Stomach smooth muscle (tissue), 2 donors: ENCODE measurements around the gene LONP2.

ENCODE experiments used
- H3K27ac ChIP-seq: one replicate; pipeline ENCODE4 v1.7.0; 2013; ENCODE audit warnings: mild to moderate bottlenecking, low read length, inconsistent platforms
- H3K27me3 ChIP-seq, 2 donors: one replicate each; pipeline ENCODE4 v1.7.0; 2013; ENCODE audit warnings: low read length in 2 of 2; ENCODE audit not compliant: insufficient read depth in 2 of 2, control insufficient read depth in 1 of 2
- H3K36me3 ChIP-seq, 2 donors: one replicate each; pipeline ENCODE4 v1.7.0; 2013; ENCODE audit warnings: low read length in 2 of 2; ENCODE audit not compliant: control insufficient read depth in 2 of 2, insufficient read depth in 2 of 2
- H3K4me1 ChIP-seq: one replicate; pipeline ENCODE4 v1.7.0; 2013; ENCODE audit warnings: low read length; ENCODE audit not compliant: control insufficient read depth, insufficient read depth
- H3K4me3 ChIP-seq, 2 donors: one replicate each; pipeline ENCODE4 v1.7.0; 2013; ENCODE audit warnings: low read length in 2 of 2
- H3K9ac ChIP-seq, 2 donors: one replicate each; pipeline ENCODE4 v1.7.0; 2013; ENCODE audit warnings: low read length in 2 of 2, mild to moderate bottlenecking in 1 of 2
- H3K9me3 ChIP-seq, 2 donors: one replicate each; pipeline ENCODE4 v1.7.0; 2013; ENCODE audit warnings: low read length in 2 of 2; ENCODE audit not compliant: control insufficient read depth in 2 of 2
- donor health status: healthy.
- donor health status: Pancreatic carcinoma.

Gene LONP2

DNA sequence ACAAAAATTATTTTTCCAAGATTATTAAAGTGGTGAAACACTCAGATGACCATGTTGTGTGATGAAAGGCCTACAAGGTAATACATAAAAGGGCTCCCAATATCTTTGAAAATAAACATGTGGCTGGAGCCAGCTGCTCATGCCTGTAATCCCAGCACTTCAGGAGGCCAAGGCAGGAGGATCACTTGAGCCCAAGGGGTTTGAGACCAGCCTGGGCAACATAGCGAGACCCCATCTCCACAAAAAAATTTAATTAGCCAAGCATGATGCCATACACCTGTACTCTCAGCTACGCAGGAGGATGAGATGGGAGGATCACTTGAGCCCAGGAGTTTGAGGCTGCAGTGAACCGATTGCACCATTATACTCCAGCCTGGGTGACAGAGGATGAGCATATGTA, 114.3 kb downstream of the LONP2 start:
- no peak overlapping the region for H3K4me3 ChIP-seq
- no peak overlapping the region for H3K27ac ChIP-seq
- H3K9ac ChIP-seq: no peak overlapping the region
- H3K9me3 ChIP-seq: no peaks in the 10 kb centered on the region
- H3K4me1 ChIP-seq: peaks cover 5% of the 10 kb centered on the region
- no peaks in the 10 kb centered on the region for H3K27me3 ChIP-seq
- peaks cover 0 to 13% of the 10 kb centered on the region in 2 donors for H3K36me3 ChIP-seq

DNA sequence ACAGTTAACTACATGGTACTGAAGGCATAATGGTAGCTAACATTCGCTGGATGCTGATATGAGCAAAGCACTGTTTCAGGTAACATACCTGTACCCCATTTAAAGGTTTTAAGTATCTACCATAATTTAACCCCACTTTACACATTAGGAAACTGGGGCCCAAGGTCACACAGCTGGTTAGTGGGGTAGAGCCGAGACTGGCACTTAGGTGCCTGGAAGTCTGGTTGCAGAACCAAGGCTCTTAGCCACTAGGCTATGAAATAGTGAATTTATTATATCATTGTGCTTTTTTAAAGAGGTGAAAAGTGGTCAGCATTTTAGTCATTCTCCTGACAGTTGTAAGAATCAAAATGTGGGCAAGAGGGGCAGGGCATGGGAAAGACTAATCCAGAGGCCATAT, 115.9 kb downstream of the LONP2 start:
- peaks cover 7% of the 10 kb centered on the region for H3K4me1 ChIP-seq
- no peak overlapping the region for H3K9ac ChIP-seq
- no peaks in the 10 kb centered on the region for H3K9me3 ChIP-seq
- H3K36me3 ChIP-seq: peaks cover 0 to 12% of the 10 kb centered on the region in 2 donors
- no peak overlapping the region for H3K4me3 ChIP-seq
- no peak overlapping the region for H3K27ac ChIP-seq
- no peaks in the 10 kb centered on the region for H3K27me3 ChIP-seq

DNA sequence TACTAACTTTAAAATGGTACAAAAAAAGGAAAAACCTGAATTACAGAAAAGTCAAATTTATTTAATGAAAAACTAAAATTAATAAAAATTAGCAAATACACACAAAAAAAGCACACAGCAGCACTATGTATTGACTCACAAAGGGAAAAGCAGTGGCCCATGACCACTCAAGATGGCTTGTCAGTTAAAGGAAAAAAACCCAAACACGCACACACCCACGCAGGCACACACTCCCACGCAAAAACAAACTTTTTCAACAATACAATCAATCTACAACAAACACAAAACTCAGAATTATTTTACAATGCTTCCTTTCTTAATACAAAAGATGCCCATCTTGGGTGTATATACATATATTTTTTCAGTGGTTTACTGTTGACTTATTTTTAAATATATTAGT, 116.9 kb downstream of the LONP2 start:
- Histone ChIP-seq H3K9ac (no peak overlapping the region), H3K9me3 (no peaks in the 10 kb centered on the region), H3K36me3 (peaks cover 0 to 10% of the 10 kb centered on the region in 2 donors), H3K4me1 (peaks cover 15% of the 10 kb centered on the region), H3K27me3 (no peaks in the 10 kb centered on the region), H3K27ac (no peak overlapping the region), H3K4me3 (no peak overlapping the region)

DNA sequence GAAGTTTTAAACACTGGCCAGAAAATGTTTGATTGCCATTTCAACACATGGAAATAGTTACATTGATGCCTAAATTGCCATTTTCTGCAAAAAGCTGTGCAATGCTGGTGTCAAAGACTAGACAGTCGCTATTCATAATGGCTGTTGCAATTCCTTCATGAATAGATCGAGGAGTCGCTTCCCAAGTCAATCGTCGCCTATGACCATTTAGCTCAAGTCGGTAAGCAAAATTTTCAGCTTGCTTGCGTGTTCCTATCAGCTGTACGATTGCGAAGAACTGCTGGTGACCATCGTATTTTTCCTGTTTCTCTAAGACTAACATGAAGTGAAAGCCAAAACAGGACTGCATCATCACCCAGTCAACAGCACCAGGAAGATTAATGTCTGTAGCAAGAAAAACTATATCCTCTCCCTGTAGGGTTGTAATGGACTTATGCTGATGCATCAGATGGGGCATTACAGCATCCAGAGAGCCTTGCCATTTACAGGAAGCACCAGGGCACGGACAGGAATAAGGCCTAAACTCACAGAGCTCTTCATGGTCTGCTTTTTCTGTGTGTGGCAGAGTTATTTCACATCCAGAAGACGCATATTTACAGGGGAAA, 117.5 kb downstream of the LONP2 start:
- H3K36me3 ChIP-seq: peaks cover 0 to 10% of the 10 kb centered on the region in 2 donors
- no peak overlapping the region for H3K27ac ChIP-seq
- H3K9me3 ChIP-seq: no peaks in the 10 kb centered on the region
- H3K4me1 ChIP-seq: peaks cover 18% of the 10 kb centered on the region
- no peak overlapping the region for H3K9ac ChIP-seq
- H3K4me3 ChIP-seq: no peak overlapping the region
- H3K27me3 ChIP-seq: no peaks in the 10 kb centered on the region

DNA sequence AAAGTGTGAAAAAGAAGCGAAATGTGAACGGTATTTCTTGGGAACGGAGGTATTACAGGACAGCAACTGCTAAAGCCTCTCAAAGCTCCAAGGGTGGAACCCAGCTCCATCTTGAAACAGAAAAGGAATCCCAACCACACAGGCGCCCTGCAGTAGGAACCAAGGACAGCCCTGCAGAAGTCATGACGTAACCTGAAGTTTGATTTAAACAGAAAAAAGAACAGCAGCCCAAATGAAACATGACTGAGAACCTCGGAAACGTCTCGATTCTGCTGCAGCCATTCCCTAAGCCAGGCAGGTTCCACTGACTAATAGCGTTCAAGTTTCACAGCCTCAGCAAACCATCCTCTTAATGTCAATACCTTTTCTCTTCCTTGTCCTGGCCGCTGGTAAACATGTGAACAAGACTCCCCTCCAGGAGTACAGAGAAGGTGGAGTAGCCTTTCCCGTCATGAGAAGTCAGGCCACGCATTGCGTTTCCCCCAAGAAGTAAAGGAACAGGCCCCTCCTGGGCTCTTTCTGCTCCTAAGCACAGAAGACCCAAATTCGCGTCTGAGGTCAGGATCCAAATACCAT, 121.0 kb downstream of the LONP2 start:
- H3K27me3 ChIP-seq: no peaks in the 10 kb centered on the region
- H3K9me3 ChIP-seq: no peaks in the 10 kb centered on the region
- H3K36me3 ChIP-seq: peaks cover 0 to 10% of the 10 kb centered on the region in 2 donors
- peak overlapping the region; percentile 75 for H3K27ac ChIP-seq
- peaks cover 23% of the 10 kb centered on the region for H3K4me1 ChIP-seq
- H3K4me3 ChIP-seq: peak overlapping the region; percentile 72 to 79
- H3K9ac ChIP-seq: peak overlapping the region; percentile 41 to 62

DNA sequence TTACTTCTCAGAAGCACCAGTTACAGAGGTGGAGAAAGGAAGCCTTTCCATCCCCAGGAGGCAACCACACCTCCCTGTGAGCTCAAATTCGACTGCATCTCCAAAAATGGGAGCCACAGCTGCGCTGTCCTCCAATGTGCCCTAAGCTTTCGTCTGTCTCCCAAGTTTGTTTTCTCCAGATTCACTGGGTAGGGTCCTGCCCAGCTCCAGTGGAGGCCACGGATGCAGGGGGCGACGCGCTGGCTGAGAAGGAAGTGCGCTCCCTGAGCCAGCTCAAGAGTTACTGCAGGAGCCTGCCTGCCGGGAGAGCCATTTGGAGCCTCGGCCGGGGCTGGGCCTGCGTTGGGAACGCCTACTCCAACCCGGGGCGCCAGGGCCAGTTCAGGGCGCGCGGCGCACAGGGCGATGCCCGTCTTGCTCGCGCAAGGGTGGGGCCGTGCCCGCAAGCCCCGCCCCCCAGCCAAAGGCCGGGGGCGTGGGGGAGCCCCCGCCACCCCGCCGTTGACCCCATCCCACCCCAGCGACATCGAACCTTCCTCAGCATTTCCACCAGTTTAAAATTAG, 121.6 kb downstream of the LONP2 start:
- H3K36me3 ChIP-seq: peaks cover 0 to 10% of the 10 kb centered on the region in 2 donors
- no peaks in the 10 kb centered on the region for H3K9me3 ChIP-seq
- H3K4me1 ChIP-seq: peaks cover 23% of the 10 kb centered on the region
- H3K27me3 ChIP-seq: no peaks in the 10 kb centered on the region
- peak overlapping the region; percentile 75 for H3K27ac ChIP-seq
- H3K4me3 ChIP-seq: peak overlapping the region; percentile 72 to 79
- peak overlapping the region; percentile 60 to 66 for H3K9ac ChIP-seq

DNA sequence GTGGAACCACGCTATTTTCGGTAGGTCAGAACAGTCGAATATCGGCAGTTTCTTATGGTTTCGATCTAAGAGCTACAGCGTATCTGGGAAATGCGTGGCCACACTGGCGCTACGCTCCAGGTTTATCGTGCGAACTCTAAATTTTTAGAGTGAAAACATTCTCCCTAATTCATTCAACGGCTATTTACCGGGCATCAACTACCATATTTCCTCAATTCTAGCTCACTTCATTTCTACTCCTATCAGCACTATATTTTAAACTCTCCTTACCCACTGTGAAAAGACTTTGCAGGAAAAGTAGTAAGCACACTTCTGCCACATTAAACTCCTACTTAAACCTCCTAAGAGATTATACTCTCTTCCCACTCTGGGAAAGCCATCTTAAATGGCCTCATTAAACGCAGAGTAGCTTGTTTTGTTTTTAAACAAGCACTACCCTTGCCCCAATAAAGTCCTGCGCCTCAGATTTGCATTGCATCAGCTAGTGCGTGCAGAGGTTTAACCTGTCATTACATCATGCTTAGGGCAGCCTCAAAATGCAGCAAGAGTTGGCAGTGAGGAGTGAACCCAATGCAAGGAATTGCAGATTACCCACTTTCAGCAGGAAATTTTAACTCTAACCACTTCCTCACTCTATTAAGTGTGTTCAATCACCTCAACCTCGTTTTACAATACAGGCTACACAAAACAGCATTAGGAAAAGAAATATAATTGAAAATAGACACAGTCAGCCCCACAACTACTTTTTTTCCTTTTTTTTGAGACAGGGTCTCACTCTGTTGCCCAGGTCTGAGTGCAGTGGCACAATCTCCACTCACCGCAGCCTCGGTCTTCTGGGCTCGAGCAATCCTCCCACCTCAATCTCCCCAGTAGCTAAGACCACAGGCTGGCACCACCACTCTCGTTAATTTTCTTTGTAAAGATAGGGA, 122.3 kb downstream of the LONP2 start:
- H3K36me3 ChIP-seq: peaks cover 0 to 8% of the 10 kb centered on the region in 2 donors
- peak overlapping the region; percentile 72 to 79 for H3K4me3 ChIP-seq
- H3K4me1 ChIP-seq: peaks cover 23% of the 10 kb centered on the region
- peak overlapping the region; percentile 75 for H3K27ac ChIP-seq
- peak overlapping the region; percentile 60 to 66 for H3K9ac ChIP-seq
- H3K27me3 ChIP-seq: no peaks in the 10 kb centered on the region
- H3K9me3 ChIP-seq: no peaks in the 10 kb centered on the region

DNA sequence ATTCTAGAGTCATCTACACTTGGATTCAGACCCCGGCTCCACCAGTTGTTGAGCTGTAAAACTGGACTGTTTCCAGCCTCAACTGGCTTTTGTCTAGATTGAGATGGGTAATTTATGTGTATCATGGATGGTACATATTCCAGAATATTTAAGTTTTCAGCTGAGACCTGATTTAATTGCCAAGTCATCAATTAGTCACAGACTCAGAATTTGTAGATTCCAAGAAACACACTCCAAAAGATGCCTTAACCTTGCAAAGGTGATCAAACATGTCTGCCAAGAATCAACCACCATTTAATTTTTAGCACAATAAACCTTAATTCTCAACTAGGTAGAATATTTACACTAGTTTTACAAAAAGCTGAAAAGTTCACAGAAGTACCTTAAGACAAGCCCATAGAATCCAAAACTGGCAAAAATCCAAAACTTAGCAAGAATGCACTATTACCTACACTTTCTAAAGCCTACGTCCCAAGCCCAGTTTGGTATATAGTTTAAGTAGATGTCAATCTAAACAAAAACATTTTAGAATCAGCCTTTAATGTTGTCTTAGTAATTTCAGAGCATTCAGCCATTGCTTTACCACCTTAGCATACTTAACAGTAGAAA, 123.4 kb downstream of the LONP2 start:
- no peaks in the 10 kb centered on the region for H3K27me3 ChIP-seq
- H3K36me3 ChIP-seq: no peaks in the 10 kb centered on the region
- H3K9ac ChIP-seq: no peak overlapping the region
- no peak overlapping the region for H3K27ac ChIP-seq
- H3K9me3 ChIP-seq: no peaks in the 10 kb centered on the region
- no peak overlapping the region for H3K4me3 ChIP-seq
- peaks cover 18% of the 10 kb centered on the region for H3K4me1 ChIP-seq

DNA sequence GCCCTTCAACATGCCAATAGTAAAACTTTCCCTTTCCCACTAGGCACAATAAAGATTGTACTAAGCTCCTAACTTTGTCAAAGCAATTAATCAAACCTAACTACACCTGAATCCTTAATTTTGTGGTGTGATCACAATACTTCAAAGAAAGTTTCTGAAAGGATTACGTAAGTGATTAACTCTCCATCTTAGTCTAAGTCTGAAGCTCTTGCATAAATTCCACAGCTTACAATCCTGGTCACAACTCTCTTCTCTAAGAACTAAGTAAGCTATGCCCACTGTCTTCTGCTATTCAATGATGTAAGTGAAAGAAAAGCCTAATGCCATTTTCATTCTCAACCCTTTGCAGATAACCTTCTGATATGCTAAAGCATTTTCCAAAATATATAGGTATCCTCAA, 125.7 kb downstream of the LONP2 start:
- no peak overlapping the region for H3K4me3 ChIP-seq
- no peak overlapping the region for H3K27ac ChIP-seq
- H3K9ac ChIP-seq: no peak overlapping the region
- H3K36me3 ChIP-seq: no peaks in the 10 kb centered on the region
- H3K27me3 ChIP-seq: no peaks in the 10 kb centered on the region
- no peaks in the 10 kb centered on the region for H3K9me3 ChIP-seq
- H3K4me1 ChIP-seq: peaks cover 21% of the 10 kb centered on the region

DNA sequence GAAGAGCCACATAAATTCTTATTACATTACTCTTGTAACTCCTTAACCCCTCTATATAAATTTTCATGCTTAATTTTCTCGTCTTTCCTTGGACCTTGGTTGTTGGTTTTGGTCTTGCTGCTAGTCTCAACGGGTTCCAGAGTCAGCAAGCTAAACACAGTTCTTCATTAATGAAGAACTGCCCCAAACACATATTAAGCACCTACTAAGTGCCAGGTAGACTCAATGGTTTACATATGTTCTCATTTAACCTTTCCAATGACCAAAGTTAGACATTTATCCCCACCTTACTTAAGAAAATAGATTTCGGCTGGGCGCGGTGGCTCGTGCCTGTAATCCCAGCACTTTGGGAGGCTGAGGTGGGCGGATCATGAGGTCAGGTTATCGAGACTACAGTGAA, 126.1 kb downstream of the LONP2 start:
- Histone ChIP-seq H3K36me3 (no peaks in the 10 kb centered on the region), H3K4me3 (no peak overlapping the region), H3K27ac (no peak overlapping the region), H3K27me3 (no peaks in the 10 kb centered on the region), H3K9me3 (no peaks in the 10 kb centered on the region), H3K9ac (no peak overlapping the region), H3K4me1 (peaks cover 16% of the 10 kb centered on the region)
